Activated naive CD4-positive, alpha-beta T cell treated with anti-CD3 and anti-CD28 coated beads, Interleukin-2, amount 50 U/mL, for 72 hours (primary cell): ENCODE measurements around the gene KCNJ16. TPM values are rescaled to one million over a fixed set of nuclear protein-coding genes. Genes with fewer than 3 reads are reported as not detected.

Experiments
- ATAC-seq, 2 donors: fragments of 150-1000 bp; cut with Tn5 transposase; 2 replicates each; pipeline ENCODE4 v1.10.0; 2021; ENCODE audit warnings: mild to moderate bottlenecking in 2 of 2, moderate library complexity in 2 of 2
- DNase-seq, 2 donors: peaks; one replicate each; pipeline ENCODE4 v3.0.0; 2021 to 2022; ENCODE audit warnings: low spot score in 2 of 2
- H3K27ac Mint-ChIP-seq, 2 donors: one replicate each; pipeline ENCODE4 v1.8.0; 2022; ENCODE audit warnings: mild to moderate bottlenecking in 2 of 2, mixed read lengths in 2 of 2
- H3K36me3 Mint-ChIP-seq, 2 donors: one replicate each; pipeline ENCODE4 v1.8.0; 2022; ENCODE audit warnings: mixed read lengths in 2 of 2
- H3K9me3 Mint-ChIP-seq, 2 donors: one replicate each; pipeline ENCODE4 v1.8.0; 2022; ENCODE audit warnings: mixed read lengths in 2 of 2
- total RNA-seq, 2 donors: library from RNA; stranded (reverse); gene quantifications; one replicate each; pipeline ENCODE4 v1.2.3, GENCODE V29; 2022

KCNJ16 gene
- total RNA-seq, 2 donors from 2014 or later: not detected

- no peak for DNase-seq
Measured at GRCh38 chr17:70130289-70130688, 55.3 kb downstream of the KCNJ16 start.

GRCh38 chr17:70132505-70132904 is 57.5 kb downstream of the KCNJ16 start:
- Mint-ChIP-seq H3K27ac (no peak overlapping the region), H3K36me3 (no peaks in the 10 kb centered on the region), H3K9me3 (peaks cover 0 to 3% of the 10 kb centered on the region in 2 donors)
- no peak for ATAC-seq
- DNase-seq: no peak

More at GRCh38 chr17:70130289-70130688, 55.3 kb downstream of the KCNJ16 start:
- Mint-ChIP-seq H3K36me3 (no peaks in the 10 kb centered on the region), H3K9me3 (peaks cover 0 to 3% of the 10 kb centered on the region in 2 donors), H3K27ac (no peak overlapping the region)
- no peak for ATAC-seq

GRCh38 chr17:70134042-70134441 is 59.0 kb downstream of the KCNJ16 start:
- DNase-seq: no peak
- no peak overlapping the region for H3K27ac Mint-ChIP-seq
- H3K36me3 Mint-ChIP-seq: no peaks in the 10 kb centered on the region
- ATAC-seq: no peak
- H3K9me3 Mint-ChIP-seq: peaks cover 0 to under 1% of the 10 kb centered on the region in 2 donors

- ATAC-seq (no peak), DNase-seq (no peak)
- H3K27ac Mint-ChIP-seq: no peak overlapping the region
- H3K36me3 Mint-ChIP-seq: no peaks in the 10 kb centered on the region
- no peaks in the 10 kb centered on the region for H3K9me3 Mint-ChIP-seq
Measured at GRCh38 chr17:70134777-70135176, 59.8 kb downstream of the KCNJ16 start.

GRCh38 chr17:70136131-70136530 is 61.1 kb downstream of the KCNJ16 start:
- H3K36me3 Mint-ChIP-seq: no peaks in the 10 kb centered on the region
- DNase-seq (no peak), ATAC-seq (no peak)
- H3K27ac Mint-ChIP-seq: no peak overlapping the region
- H3K9me3 Mint-ChIP-seq: no peaks in the 10 kb centered on the region

GRCh38 chr17:70137451-70138230 is 62.6 kb downstream of the KCNJ16 start:
- Mint-ChIP-seq H3K36me3 (no peaks in the 10 kb centered on the region), H3K27ac (peak overlapping the region in 1 of 2 donors; percentile 90), H3K9me3 (no peaks in the 10 kb centered on the region)
- DNase-seq (peak in 1 of 2 donors; percentile 32), ATAC-seq (peak; percentile 98 to 99)

GRCh38 chr17:70138291-70138865 is 63.4 kb downstream of the KCNJ16 start:
- DNase-seq: no peak
- H3K9me3 Mint-ChIP-seq: no peaks in the 10 kb centered on the region
- peak overlapping the region in 1 of 2 donors; percentile 22 for H3K27ac Mint-ChIP-seq
- H3K36me3 Mint-ChIP-seq: no peaks in the 10 kb centered on the region
- ATAC-seq: no peak

- no peak overlapping the region for H3K27ac Mint-ChIP-seq
- DNase-seq: no peak
- no peak for ATAC-seq
- H3K36me3 Mint-ChIP-seq: no peaks in the 10 kb centered on the region
- H3K9me3 Mint-ChIP-seq: no peaks in the 10 kb centered on the region
Measured at GRCh38 chr17:70139449-70139993, 64.5 kb downstream of the KCNJ16 start.

- no peak for ATAC-seq
- Mint-ChIP-seq H3K27ac (no peak overlapping the region), H3K36me3 (no peaks in the 10 kb centered on the region), H3K9me3 (no peaks in the 10 kb centered on the region)
- no peak for DNase-seq
Measured at GRCh38 chr17:70144260-70144846, 69.3 kb downstream of the KCNJ16 start.

- no peak overlapping the region for H3K27ac Mint-ChIP-seq
- H3K36me3 Mint-ChIP-seq: no peaks in the 10 kb centered on the region
- DNase-seq: no peak
- no peaks in the 10 kb centered on the region for H3K9me3 Mint-ChIP-seq
- no peak for ATAC-seq
Measured at GRCh38 chr17:70153210-70153609, 78.2 kb downstream of the KCNJ16 start.

GRCh38 chr17:70157151-70157550 is 82.1 kb downstream of the KCNJ16 start:
- Mint-ChIP-seq H3K36me3 (no peaks in the 10 kb centered on the region), H3K9me3 (no peaks in the 10 kb centered on the region)
- ATAC-seq: no peak

GRCh38 chr17:70158180-70158579 is 83.2 kb downstream of the KCNJ16 start:
- no peak for DNase-seq
- H3K9me3 Mint-ChIP-seq: no peaks in the 10 kb centered on the region
- H3K27ac Mint-ChIP-seq: no peak overlapping the region
- ATAC-seq: no peak
- H3K36me3 Mint-ChIP-seq: no peaks in the 10 kb centered on the region

More at GRCh38 chr17:70157151-70157550, 82.1 kb downstream of the KCNJ16 start:
- H3K27ac Mint-ChIP-seq: no peak overlapping the region
- DNase-seq: no peak

- no peaks in the 10 kb centered on the region for H3K36me3 Mint-ChIP-seq
- no peak overlapping the region for H3K27ac Mint-ChIP-seq
- ATAC-seq (no peak), DNase-seq (no peak)
- no peaks in the 10 kb centered on the region for H3K9me3 Mint-ChIP-seq
Measured at GRCh38 chr17:70158591-70158990, 83.6 kb downstream of the KCNJ16 start.

- Mint-ChIP-seq H3K9me3 (no peaks in the 10 kb centered on the region), H3K36me3 (no peaks in the 10 kb centered on the region), H3K27ac (no peak overlapping the region)
- no peak for ATAC-seq
- DNase-seq: no peak
Measured at GRCh38 chr17:70159980-70160379, 85.0 kb downstream of the KCNJ16 start.

GRCh38 chr17:70161519-70161918 is 86.5 kb downstream of the KCNJ16 start:
- ATAC-seq: no peak
- Mint-ChIP-seq H3K27ac (no peak overlapping the region), H3K36me3 (no peaks in the 10 kb centered on the region), H3K9me3 (no peaks in the 10 kb centered on the region)
- DNase-seq: no peak

GRCh38 chr17:70165383-70165782 is 90.4 kb downstream of the KCNJ16 start:
- H3K9me3 Mint-ChIP-seq: no peaks in the 10 kb centered on the region
- peaks cover 5 to 17% of the 10 kb centered on the region in 2 donors for H3K36me3 Mint-ChIP-seq
- DNase-seq (no peak), ATAC-seq (no peak)
- H3K27ac Mint-ChIP-seq: no peak overlapping the region

- Mint-ChIP-seq H3K36me3 (peaks cover 5 to 17% of the 10 kb centered on the region in 2 donors), H3K27ac (no peak overlapping the region), H3K9me3 (no peaks in the 10 kb centered on the region)
- no peak for ATAC-seq
- DNase-seq: no peak
Measured at GRCh38 chr17:70166615-70167014, 91.6 kb downstream of the KCNJ16 start.
